GM12878 (cell line): ENCODE measurements around the gene ROBO1. TPM values are rescaled to one million over a fixed set of nuclear protein-coding genes. Genes with fewer than 3 reads are reported as not detected.
A peak's percentile ranks its signal among the peaks of the same experiment; 100 is the strongest.

Experiments
- ATAC-seq: fragments of 200-7000 bp; cut with Tn5 transposase; 3 replicates; pipeline ENCODE4 v1.9.1; 2020; ENCODE audit warnings: mild to moderate bottlenecking, moderate library complexity
- BruUV-seq: library from RNA; stranded (reverse); fragments of 400-500 nt; replicated peaks from 2 replicates; lab custom pipeline; 2021; lab: Mats Ljungman, UMichigan
- CTCF ChIA-PET: fragments of 300-600 bp; sonication (Branson Sonifier 250); formaldehyde crosslinking; extraction: SDS; loops from one replicate; lab custom pipeline; 2021; ENCODE audit warnings: inconsistent platforms; lab: Yijun Ruan, JAX
- POLR2A ChIA-PET: fragments of 350-600 bp; formaldehyde crosslinking; extraction: SDS; loops from one replicate; lab custom pipeline; 2021; ENCODE audit warnings: inconsistent platforms; lab: Charles Lee
- RAD21 ChIA-PET: fragments of 300-600 bp; sonication (Branson Sonifier 250); formaldehyde crosslinking; loops from one replicate; lab custom pipeline; 2023; ENCODE audit warnings: antibody characterized with exemption; ENCODE audit not compliant: unreplicated experiment; lab: Charles Lee
- SMC1A ChIA-PET: fragments of 300-600 bp; sonication (Branson Sonifier 250); formaldehyde crosslinking; loops from one replicate; lab custom pipeline; 2023; ENCODE audit not compliant: unreplicated experiment, uncharacterized antibody; lab: Charles Lee
- DNase-seq: peaks from one replicate; pipeline ENCODE4 v3.0.0-alpha.2; 2011; ENCODE audit warnings: low read depth, low spot score
- FAIRE-seq: peaks from 3 replicates; lab custom pipeline; 2011; peaks lifted over from hg19 to GRCh38; lab: Jason Lieb, UNC
- H2AFZ ChIP-seq: 2 replicates; pipeline ENCODE4 v1.6.0; 2011; ENCODE audit warnings: low read depth, low read length, control low read depth; ENCODE audit not compliant: control insufficient read depth
- H3K27ac ChIP-seq: 2 replicates; pipeline ENCODE4 v1.5.1; 2011; ENCODE audit warnings: control low read depth; ENCODE audit not compliant: control insufficient read depth, insufficient read depth
- H3K27me3 ChIP-seq, 2 experiments: replicated peaks in 1 of 2; 2 replicates each; pipeline versions ENCODE4 v1.6.0 to v1.6.1; 2011; ENCODE audit warnings: low read length in 1 of 2; ENCODE audit not compliant: control insufficient read depth in 2 of 2, insufficient read depth in 2 of 2
- H3K36me3 ChIP-seq, 2 experiments: 2 replicates each; pipeline ENCODE4 v1.5.1; 2011; ENCODE audit warnings: low read length in 1 of 2; ENCODE audit not compliant: control insufficient read depth in 2 of 2, insufficient read depth in 2 of 2
- H3K4me1 ChIP-seq: 2 replicates; pipeline ENCODE4 v1.6.1; 2011; ENCODE audit warnings: mild to moderate bottlenecking, low read length, moderate library complexity, mixed read lengths; ENCODE audit not compliant: control insufficient read depth, insufficient read depth
- H3K4me2 ChIP-seq: 2 replicates; pipeline ENCODE4 v1.6.0; 2011; ENCODE audit warnings: control low read depth; ENCODE audit not compliant: control insufficient read depth, insufficient read depth
- H3K4me3 ChIP-seq: fragments of 200-600 bp; sonication (generic); 2 replicates; pipeline ENCODE4 v1.5.1; 2016
- H3K79me2 ChIP-seq: 2 replicates; pipeline ENCODE4 v1.6.0; 2011; ENCODE audit warnings: low read length; ENCODE audit not compliant: control insufficient read depth, insufficient read depth
- H3K9ac ChIP-seq: 2 replicates; pipeline ENCODE4 v1.8.0; 2011; ENCODE audit warnings: low read length, control low read depth, mixed read lengths; ENCODE audit not compliant: control insufficient read depth, insufficient read depth
- H3K9me3 ChIP-seq: replicated peaks from 3 replicates; pipeline ENCODE4 v1.5.1; 2011; ENCODE audit warnings: mild to moderate bottlenecking, low read length; ENCODE audit not compliant: control insufficient read depth, insufficient read depth
- H4K20me1 ChIP-seq: 2 replicates; pipeline ENCODE4 v1.6.0; 2011; ENCODE audit not compliant: control insufficient read depth, insufficient read depth
- BACH1 ChIP-seq: fragments of 450-650 bp; IDR thresholded peaks from 2 replicates; pipeline ENCODE4 v1.6.1; 2017; ENCODE audit warnings: mild to moderate bottlenecking, borderline replicate concordance
- BCL3 ChIP-seq: IDR thresholded peaks from 2 replicates; pipeline ENCODE4 v1.6.1; 2011; ENCODE audit warnings: borderline replicate concordance, low read depth, mild to moderate bottlenecking, moderate library complexity, low read length; ENCODE audit not compliant: insufficient read depth, poor library complexity, severe bottlenecking
- BHLHE40 ChIP-seq, 2 experiments: fragments of 450-650 bp in 1 of 2; IDR thresholded peaks; 2 replicates each; pipeline ENCODE4 v1.6.1; 2011 to 2017; ENCODE audit warnings: low read depth in 2 of 2, borderline replicate concordance in 1 of 2, improper control_type of control experiment in 1 of 2, low read length in 1 of 2, mild to moderate bottlenecking in 1 of 2
- CBX5 ChIP-seq: sonication (generic); IDR thresholded peaks from 2 replicates; pipeline ENCODE4 v1.6.1; 2016; ENCODE audit warnings: low read depth, moderate library complexity, mild to moderate bottlenecking, inconsistent platforms
- E2F4 ChIP-seq: IDR thresholded peaks from 2 replicates; pipeline ENCODE4 v1.6.1; 2012; ENCODE audit warnings: low read depth, low read length, improper control_type of control experiment
- ELK1 ChIP-seq: IDR thresholded peaks from 2 replicates; pipeline ENCODE4 v1.6.1; 2012; ENCODE audit warnings: low read depth, low read length, improper control_type of control experiment
- FOXM1 ChIP-seq: IDR thresholded peaks from 2 replicates; pipeline ENCODE4 v1.6.1; 2012; ENCODE audit warnings: low read depth, mild to moderate bottlenecking, inconsistent platforms, low read length, moderate library complexity
- HCFC1 ChIP-seq: fragments of 150-350 bp; IDR thresholded peaks from 2 replicates; pipeline ENCODE4 v1.6.1; 2014; ENCODE audit warnings: low read length
- HDAC6 ChIP-seq: fragments of 200-600 bp; sonication (generic); IDR thresholded peaks from one replicate; pipeline ENCODE4 v1.8.0; 2017; ENCODE audit warnings: antibody characterized with exemption; ENCODE audit not compliant: unreplicated experiment
- IRF4 ChIP-seq: IDR thresholded peaks from 2 replicates; pipeline ENCODE4 v1.6.1; 2011; ENCODE audit warnings: low read depth, low read length
- JUNB ChIP-seq: IDR thresholded peaks from 2 replicates; pipeline ENCODE4 v1.6.1; 2016; ENCODE audit warnings: antibody characterized with exemption, mild to moderate bottlenecking
- KDM1A ChIP-seq: fragments of 200-600 bp; sonication (generic); IDR thresholded peaks from 2 replicates; pipeline ENCODE4 v1.6.1; 2016; ENCODE audit warnings: borderline replicate concordance
- PBX3 ChIP-seq: IDR thresholded peaks from 2 replicates; pipeline ENCODE4 v1.6.1; 2011; ENCODE audit warnings: mild to moderate bottlenecking, low read depth, low read length, moderate library complexity; ENCODE audit not compliant: insufficient replicate concordance
- POLR2A ChIP-seq: IDR thresholded peaks from 2 replicates; pipeline ENCODE4 v1.6.1; 2011; ENCODE audit warnings: low read depth, mild to moderate bottlenecking, low read length
- RB1 ChIP-seq: fragments of 450-650 bp; formaldehyde crosslinking; IDR thresholded peaks from 2 replicates; pipeline ENCODE4 v1.6.1; 2017; ENCODE audit warnings: mild to moderate bottlenecking, borderline replicate concordance
- RCOR1 ChIP-seq: conservative IDR thresholded peaks from 2 replicates; pipeline ENCODE4 v1.6.1; 2012; ENCODE audit warnings: low read depth, low read length, improper control_type of control experiment
- RUNX3 ChIP-seq: IDR thresholded peaks from 2 replicates; pipeline ENCODE4 v1.6.1; 2012; ENCODE audit warnings: low read length, inconsistent platforms
- SPI1 ChIP-seq: IDR thresholded peaks from 2 replicates; pipeline ENCODE4 v1.6.1; 2011; ENCODE audit warnings: low read depth, mild to moderate bottlenecking, low read length, moderate library complexity, borderline replicate concordance; ENCODE audit not compliant: insufficient read depth
- TCF3 ChIP-seq: IDR thresholded peaks from 2 replicates; pipeline ENCODE4 v1.6.1; 2012; ENCODE audit warnings: low read depth, mild to moderate bottlenecking, low read length, borderline replicate concordance; ENCODE audit not compliant: insufficient read depth
- TCF7 ChIP-seq: IDR thresholded peaks from 2 replicates; pipeline ENCODE4 v1.6.1; 2014; ENCODE audit warnings: antibody characterized with exemption, borderline replicate concordance
- ZBED1 ChIP-seq: IDR thresholded peaks from 2 replicates; pipeline ENCODE4 v1.6.1; 2016; ENCODE audit warnings: borderline replicate concordance
- ZNF622 ChIP-seq: fragments of 450-650 bp; IDR thresholded peaks from 2 replicates; pipeline ENCODE4 v1.6.1; 2017; ENCODE audit warnings: mild to moderate bottlenecking, inconsistent platforms
- WGBS: methylation state at CpG from one replicate; pipeline ENCODE4 v1.1.6; 2016; ENCODE audit warnings: low lambda C conversion rate; ENCODE audit not compliant: insufficient replicate concordance, insufficient coverage; ENCODE audit errors: missing lambda C conversion rate; 5-methylcytosine and 5-hydroxymethylcytosine counted together
- in situ Hi-C: fragments of 300-500 bp; cut with MboI; formaldehyde crosslinking; loops from 9 replicates; pipeline ENCODE4 v1.14.3; 2018; ENCODE audit warnings: mixed read lengths
- intact Hi-C: fragments of 100-400 bp; cut with micrococcal nuclease; formaldehyde crosslinking; loops from one replicate; pipeline ENCODE4 v1.14.2; 2022; ENCODE audit not compliant: unreplicated experiment
- polyA plus RNA-seq, 11 experiments: library from polyadenylated mRNA; depleted of rRNA in 4 of 11; unstranded in 6 of 11; stranded (reverse) in 5 of 11; fragments of >200 nt; fragmentation: Nextera tagmentation in 4 of 11; fragmentation: Illumina TruSeq in 1 of 11; extraction: Ambion mirVana in 4 of 11; extraction: Trizol in 1 of 11; gene quantifications; 1 replicate in 1 of 11; 2 replicates in 10 of 11; pipeline versions ENCODE4 v1.2.1 to v1.2.3, GENCODE V29; 2011 to 2016; ENCODE audit warnings: inconsistent platforms in 2 of 11, missing spikeins in 2 of 11, low read depth in 1 of 11
- total RNA-seq, 4 experiments: library from RNA; depleted of rRNA in 3 of 4; stranded (reverse); fragments of >200 nt in 3 of 4; fragmentation: Illumina TruSeq in 1 of 4; extraction: Trizol in 1 of 4; gene quantifications; 2 replicates each; pipeline versions ENCODE4 v1.2.1 to v1.2.3, GENCODE V29; 2013 to 2021

The ROBO1 gene
- total and polyA plus RNA-seq, 10 of the 15 experiments (the other 5 are each of a cell fraction or from before 2014, with no cell fraction given) = 0.29 to 46.5 (median 1.2) TPM

DNA sequence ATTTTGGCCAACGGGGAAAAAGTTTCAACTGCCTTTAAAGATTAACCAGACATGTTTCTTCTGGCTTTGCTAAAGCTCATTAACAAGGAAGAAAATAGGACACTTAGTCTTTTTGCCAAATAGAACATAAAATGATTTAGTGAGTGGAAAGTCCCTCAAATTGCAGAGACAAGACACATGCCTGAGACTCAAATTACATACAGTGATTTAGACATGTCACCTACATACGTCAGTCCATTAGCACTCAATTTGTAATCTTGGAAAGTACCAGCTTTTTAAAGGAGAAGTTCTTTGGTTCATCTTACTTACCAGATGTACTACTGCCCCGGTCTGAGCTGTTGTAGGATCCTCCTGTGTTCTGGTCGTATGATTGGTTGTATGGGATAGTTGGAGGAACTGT lies 1134.2 kb downstream of the ROBO1 start:
- Histone ChIP-seq H3K79me2 (no peaks in the 10 kb centered on the region), H3K4me3 (no peak overlapping the region), H3K4me2 (no peak overlapping the region), H2AFZ (no peak overlapping the region), H3K9me3 (no peaks in the 10 kb centered on the region), H3K36me3 (no peaks in the 10 kb centered on the region), H3K27ac (no peak overlapping the region), H4K20me1 (no peaks in the 10 kb centered on the region), H3K9ac (no peak overlapping the region), H3K4me1 (no peaks in the 10 kb centered on the region), H3K27me3 (no peaks in the 10 kb centered on the region)
- ChIA-PET CTCF (interaction anchor here (0.7 to 6.5 kb wide), 6 partner anchors 8 to 399 kb away, joined by 3 to 43 read pairs (median 4); no protein-coding TSS in a partner anchor), POLR2A (interaction anchor here (0.8 to 1.1 kb wide), 2 partner anchors 9 to 290 kb away, joined by 3 read pairs; no protein-coding TSS in a partner anchor), RAD21 (interaction anchor here (1.1 to 2.9 kb wide), 3 partner anchors 11 to 44 kb away, joined by 3 to 35 read pairs (median 3); no protein-coding TSS in a partner anchor), SMC1A (interaction anchor here (0.8 to 4.6 kb wide), 7 partner anchors 12 to 415 kb away, joined by 3 to 61 read pairs (median 4); no protein-coding TSS in a partner anchor)
- no TSS peak for BruUV-seq
- WGBS = 32% methylated on average over 4 of the region's 4 CpGs
- intact Hi-C loops (no loop called here), in situ Hi-C loops (no loop called here)
- DNase-seq (no peak), FAIRE-seq (peak; percentile 18), ATAC-seq (peak; percentile 94)
- TF ChIP-seq ZBED1 (no peak), E2F4 (no peak), CBX5 (no peak), BACH1 (no peak), SPI1 (no peak), TCF7 (no peak), KDM1A (no peak), BCL3 (no peak), HCFC1 (no peak), IRF4 (no peak), POLR2A (no peak), ZNF622 (no peak), RCOR1 (no peak), PBX3 (no peak), ELK1 (no peak), JUNB (no peak), RB1 (no peak), BHLHE40 (IDR thresholded peaks at IDR 0.05; ENCODE audit: borderline replicate concordance in 1 of 2, low read depth in 2 of 2, low read length in 1 of 2) (peak in 1 of 2 experiments; percentile 53; a peak in 1 of 4 replicates), RUNX3 (no peak), TCF3 (no peak), HDAC6 (no peak), FOXM1 (no peak)
